Fibroblast of mammary gland (primary cell): ENCODE data around the gene GTF2F2.

Source experiments
- DNase-seq: peaks from one replicate; pipeline ENCODE4 v3.0.0-alpha.2; 2010; ENCODE audit warnings: low read depth
- H3K4me3 ChIP-seq: 2 replicates; pipeline ENCODE4 v1.5.1; 2011; ENCODE audit warnings: low read depth, mild to moderate bottlenecking, low read length, moderate library complexity; ENCODE audit not compliant: control insufficient read depth
- CTCF ChIP-seq: conservative IDR thresholded peaks from 2 replicates; pipeline ENCODE4 v1.5.1; 2011; ENCODE audit warnings: low read depth, low read length, inconsistent platforms; ENCODE audit not compliant: control insufficient read depth, insufficient read depth

Gene GTF2F2

GRCh38 chr13:45231305-45231704 is 111.0 kb downstream of the GTF2F2 start:
- no peak for TF ChIP-seq CTCF
- H3K4me3 ChIP-seq, result no peak overlapping the region
- DNase-seq, result no peak

DNA sequence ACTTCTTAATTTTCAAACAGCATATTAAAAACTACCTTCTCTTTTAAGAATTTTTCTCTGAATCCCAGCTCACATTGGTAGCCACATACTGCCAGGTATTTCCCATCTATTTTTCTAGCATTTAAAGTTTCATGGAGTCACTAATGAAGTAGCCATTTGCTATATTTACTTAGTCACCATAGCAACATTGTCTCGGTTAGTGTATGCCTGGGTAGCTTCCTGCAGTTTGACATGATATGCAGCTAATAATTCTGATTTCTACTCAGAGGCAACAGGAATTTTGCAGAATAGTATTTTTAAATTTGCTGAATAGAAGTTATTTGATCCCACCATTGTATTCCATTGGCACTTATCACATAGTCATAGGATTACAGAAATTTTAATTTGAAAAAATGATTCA is 111.4 kb downstream of the GTF2F2 start:
- DNase-seq, result peak; percentile 36
- H3K4me3 ChIP-seq, result no peak overlapping the region
- TF ChIP-seq CTCF, result no peak

GRCh38 chr13:45232591-45232990 is 112.3 kb downstream of the GTF2F2 start:
- no peak for TF ChIP-seq CTCF
- no peak for DNase-seq
- H3K4me3 ChIP-seq, result no peak overlapping the region

DNA sequence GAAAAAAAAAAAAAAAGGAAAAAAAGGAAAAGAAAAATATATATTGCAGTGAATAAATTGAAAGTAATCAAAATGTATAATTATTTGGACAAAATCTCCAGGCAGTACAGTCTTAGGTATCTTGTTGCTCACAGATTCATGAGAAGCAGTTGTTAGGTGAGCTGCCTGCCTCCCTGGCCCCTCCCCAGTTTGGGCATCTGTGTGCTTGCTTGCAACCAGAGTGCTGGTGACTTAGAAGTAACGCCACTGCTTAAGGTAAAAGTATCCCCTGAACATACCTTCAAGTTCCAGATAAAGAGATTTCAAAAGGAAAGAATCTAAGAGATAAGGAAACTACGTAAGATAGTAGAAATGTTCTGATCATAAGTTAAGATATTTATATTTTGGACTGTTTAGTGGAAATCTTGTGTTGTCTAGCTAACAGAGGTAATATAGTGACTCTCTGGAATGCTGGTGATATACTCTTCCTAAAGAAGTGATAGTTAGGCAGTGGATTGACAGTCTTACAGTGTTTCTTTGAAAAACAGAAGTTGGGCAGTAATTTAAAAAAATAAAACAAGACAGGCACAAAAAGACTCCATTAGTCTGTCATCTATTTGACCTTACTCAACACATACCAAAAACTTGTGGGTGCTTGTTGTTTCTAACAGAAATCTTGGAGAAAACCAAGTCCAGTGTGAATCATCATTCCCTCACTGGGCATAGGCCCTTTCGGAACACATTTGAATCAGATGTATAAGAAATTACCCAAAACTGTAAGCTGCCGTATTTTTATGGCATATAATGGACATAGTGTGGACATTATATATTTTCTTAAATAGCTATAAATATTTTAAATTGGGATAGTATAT is 118.9 kb downstream of the GTF2F2 start:
- no peak for TF ChIP-seq CTCF
- peak; percentile 74 for DNase-seq

DNA sequence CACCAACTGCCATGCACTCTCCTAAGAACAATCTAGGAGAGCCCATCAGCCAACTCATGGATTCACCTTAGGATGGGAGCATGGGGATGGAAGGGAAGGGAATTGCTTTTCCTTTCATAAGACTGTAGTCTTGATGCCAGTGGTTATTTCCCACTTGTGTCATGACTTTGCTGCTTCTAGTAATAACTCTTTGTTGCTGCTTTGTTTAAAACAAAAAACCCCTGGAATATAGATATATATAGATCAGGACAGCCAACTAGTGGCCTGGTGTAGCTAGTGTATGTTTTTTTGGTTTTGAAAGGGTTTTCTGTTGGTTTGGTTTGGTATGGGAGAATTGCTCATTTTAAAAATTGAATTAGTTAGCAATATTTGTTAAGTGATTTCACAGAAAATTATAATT is 119.8 kb downstream of the GTF2F2 start:
- peak; percentile 2 for TF ChIP-seq CTCF
- no peak for DNase-seq
- H3K4me3 ChIP-seq, result no peak overlapping the region

More for the DNA sequence above, 118.9 kb downstream of the GTF2F2 start:
- no peak overlapping the region for H3K4me3 ChIP-seq

GRCh38 chr13:45242070-45242469 is 121.8 kb downstream of the GTF2F2 start:
- peak; percentile 56 for DNase-seq
- no peak for TF ChIP-seq CTCF
- no peak overlapping the region for H3K4me3 ChIP-seq
